ENCODE measurements around the gene SLC6A18.
"Not testable (repeated sequence)": the region's sequence is repeated elsewhere in the genome, so short reads cannot be mapped to it uniquely, and the experiment has no call there.

SLC6A18 gene

DNA sequence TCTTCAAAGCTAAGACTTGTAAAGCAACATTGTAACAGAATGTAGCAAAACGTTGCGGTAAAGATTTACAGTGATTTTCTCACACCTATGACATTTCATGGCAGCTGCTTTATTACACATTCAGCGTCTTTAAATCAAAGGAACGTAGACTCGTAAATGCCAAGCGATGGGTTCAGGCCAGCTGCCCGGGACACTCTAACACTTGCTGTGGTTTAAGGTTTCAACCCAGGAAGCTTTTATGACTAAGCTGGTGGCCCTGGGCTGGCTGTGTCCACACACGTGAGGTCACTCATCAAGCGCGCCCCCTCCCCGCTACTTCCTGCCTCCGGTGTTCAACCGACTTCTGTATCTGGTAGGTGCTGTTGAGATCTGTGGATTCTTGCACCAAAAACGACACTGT is 2.5 kb downstream of the SLC6A18 start:
- H3K4me3 ChIP-seq (ENCODE audit: low read depth, low read length): no peak overlapping the region
- TF ChIP-seq, protein P1, sequence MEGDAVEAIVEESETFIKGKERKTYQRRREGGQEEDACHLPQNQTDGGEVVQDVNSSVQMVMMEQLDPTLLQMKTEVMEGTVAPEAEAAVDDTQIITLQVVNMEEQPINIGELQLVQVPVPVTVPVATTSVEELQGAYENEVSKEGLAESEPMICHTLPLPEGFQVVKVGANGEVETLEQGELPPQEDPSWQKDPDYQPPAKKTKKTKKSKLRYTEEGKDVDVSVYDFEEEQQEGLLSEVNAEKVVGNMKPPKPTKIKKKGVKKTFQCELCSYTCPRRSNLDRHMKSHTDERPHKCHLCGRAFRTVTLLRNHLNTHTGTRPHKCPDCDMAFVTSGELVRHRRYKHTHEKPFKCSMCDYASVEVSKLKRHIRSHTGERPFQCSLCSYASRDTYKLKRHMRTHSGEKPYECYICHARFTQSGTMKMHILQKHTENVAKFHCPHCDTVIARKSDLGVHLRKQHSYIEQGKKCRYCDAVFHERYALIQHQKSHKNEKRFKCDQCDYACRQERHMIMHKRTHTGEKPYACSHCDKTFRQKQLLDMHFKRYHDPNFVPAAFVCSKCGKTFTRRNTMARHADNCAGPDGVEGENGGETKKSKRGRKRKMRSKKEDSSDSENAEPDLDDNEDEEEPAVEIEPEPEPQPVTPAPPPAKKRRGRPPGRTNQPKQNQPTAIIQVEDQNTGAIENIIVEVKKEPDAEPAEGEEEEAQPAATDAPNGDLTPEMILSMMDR (IDR thresholded peaks at IDR 0.05; ENCODE audit: borderline replicate concordance, insufficient read depth, low read depth, low read length): no peak

DNA sequence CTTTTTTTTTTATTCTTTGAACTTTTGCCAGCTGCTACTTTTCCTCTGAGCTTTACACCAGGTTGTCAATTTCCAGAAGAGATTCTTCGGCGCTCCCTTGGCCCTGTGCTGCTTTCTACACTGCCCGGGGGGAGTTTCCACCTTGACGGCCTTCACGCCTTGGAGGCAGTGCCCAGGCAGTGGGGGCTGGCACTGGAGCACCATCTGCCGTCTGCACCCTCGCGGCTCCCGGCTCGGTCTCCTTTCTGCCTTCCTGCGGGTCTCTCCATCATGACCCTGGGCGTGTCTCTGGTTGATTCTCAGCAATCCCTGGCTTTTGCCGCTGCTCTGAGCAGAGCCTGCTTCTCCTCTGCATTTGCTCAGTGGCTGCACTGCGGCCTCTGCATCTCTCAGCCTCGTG is 2.9 kb downstream of the SLC6A18 start:
- TF ChIP-seq, protein P1 (IDR thresholded peaks at IDR 0.05; ENCODE audit: borderline replicate concordance, insufficient read depth, low read depth, low read length): no peak
- H3K4me3 ChIP-seq (ENCODE audit: low read depth, low read length): no peak overlapping the region

- H3K4me3 ChIP-seq (ENCODE audit: low read depth, low read length): not testable (repeated sequence)
Measured at GRCh38 chr5:1229023-1229422, 3.8 kb downstream of the SLC6A18 start.

DNA sequence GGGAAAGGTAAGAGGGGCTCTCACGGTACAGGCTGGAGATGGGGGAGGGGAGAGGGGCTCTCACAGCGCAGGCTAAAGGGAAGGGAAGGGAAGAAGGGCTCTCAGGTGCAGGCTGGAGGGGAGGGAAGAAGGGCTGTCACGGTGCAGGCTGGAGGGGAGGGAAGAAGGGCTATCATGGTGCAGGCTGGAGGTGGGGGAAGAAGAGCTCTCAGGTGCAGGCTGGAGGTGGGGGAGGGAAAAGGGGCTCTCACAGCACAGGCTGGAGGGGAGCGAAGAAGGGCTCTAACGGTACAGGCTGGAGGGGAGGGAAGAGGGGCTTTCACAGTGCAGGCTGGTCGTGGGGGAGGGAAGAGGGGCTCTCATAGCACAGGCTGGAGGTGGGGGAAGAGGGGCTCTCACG is 4.6 kb downstream of the SLC6A18 start:
- TF ChIP-seq, protein P1 (IDR thresholded peaks at IDR 0.05; ENCODE audit: borderline replicate concordance, insufficient read depth, low read depth, low read length): no peak
- H3K4me3 ChIP-seq (ENCODE audit: low read depth, low read length): no peak overlapping the region

GRCh38 chr5:1230551-1230950 is 5.4 kb downstream of the SLC6A18 start:
- no peak overlapping the region for H3K4me3 ChIP-seq (ENCODE audit: low read depth, low read length)
- TF ChIP-seq, protein P1 (IDR thresholded peaks at IDR 0.05; ENCODE audit: borderline replicate concordance, insufficient read depth, low read depth, low read length): no peak

DNA sequence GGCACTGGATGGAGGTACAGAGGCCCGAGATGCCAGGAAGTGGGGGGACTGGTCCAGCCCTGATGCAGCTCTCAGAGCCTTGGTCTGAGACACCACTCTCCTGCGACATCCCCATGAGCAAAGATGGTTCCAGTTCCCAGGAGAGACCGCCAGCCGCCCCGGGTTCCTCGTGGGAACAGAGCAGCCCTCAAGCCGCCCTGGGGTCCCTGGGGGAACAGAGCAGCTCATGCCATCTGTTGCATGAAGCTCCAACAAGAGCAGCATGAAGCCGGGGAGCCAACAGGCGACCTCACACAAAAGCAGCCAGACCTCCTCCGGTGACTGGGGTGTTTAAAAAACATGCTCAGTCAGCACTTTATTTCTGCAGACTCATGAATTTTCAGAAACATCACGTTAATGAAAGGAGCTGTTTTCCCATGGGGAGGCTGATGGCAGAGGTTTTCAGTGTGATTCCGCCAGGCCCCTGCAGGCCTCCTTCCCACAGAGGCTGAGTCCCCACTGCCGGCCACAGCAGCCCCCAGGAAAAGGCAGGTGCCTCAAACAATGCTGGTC is 6.2 kb downstream of the SLC6A18 start:
- TF ChIP-seq, protein P1 (IDR thresholded peaks at IDR 0.05; ENCODE audit: borderline replicate concordance, insufficient read depth, low read depth, low read length): no peak
- H3K4me3 ChIP-seq (ENCODE audit: low read depth, low read length): no peak overlapping the region

DNA sequence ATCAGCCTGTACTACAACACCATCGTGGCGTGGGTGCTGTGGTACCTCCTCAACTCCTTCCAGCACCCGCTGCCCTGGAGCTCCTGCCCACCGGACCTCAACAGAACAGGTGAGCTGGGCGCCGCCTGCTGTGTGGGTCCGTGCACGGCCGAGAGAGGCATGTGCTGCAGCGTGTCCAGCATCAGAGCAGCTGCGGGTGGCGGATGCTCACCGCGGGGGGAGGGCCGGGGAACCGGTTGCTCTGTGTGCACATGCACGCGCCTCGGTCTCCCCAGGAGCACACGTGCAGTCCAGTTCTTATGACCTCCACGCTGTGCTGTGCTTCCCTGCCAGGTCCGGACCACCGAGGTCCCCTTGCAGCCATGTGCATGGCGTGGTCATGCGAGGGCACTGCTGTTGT is 7.6 kb downstream of the SLC6A18 start:
- H3K4me3 ChIP-seq (ENCODE audit: low read depth, low read length): no peak overlapping the region
- TF ChIP-seq, protein P1 (IDR thresholded peaks at IDR 0.05; ENCODE audit: borderline replicate concordance, insufficient read depth, low read depth, low read length): no peak

DNA sequence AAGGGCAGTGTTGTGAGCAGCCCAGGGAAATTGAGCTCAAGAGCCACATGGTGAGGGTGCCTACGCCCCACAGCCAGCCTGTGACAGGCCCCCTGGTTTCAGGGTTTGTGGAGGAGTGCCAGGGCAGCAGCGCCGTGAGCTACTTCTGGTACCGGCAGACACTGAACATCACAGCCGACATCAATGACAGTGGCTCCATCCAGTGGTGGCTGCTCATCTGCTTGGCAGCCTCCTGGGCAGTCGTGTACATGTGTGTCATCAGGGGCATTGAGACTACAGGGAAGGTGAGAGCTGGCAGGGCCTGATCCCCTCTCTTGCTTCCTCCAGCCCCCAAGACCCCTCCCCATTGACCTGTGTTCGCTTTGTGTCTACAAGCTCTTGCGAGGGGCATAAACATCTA is 10.2 kb downstream of the SLC6A18 start:
- TF ChIP-seq, protein P1 (IDR thresholded peaks at IDR 0.05; ENCODE audit: borderline replicate concordance, insufficient read depth, low read depth, low read length): no peak
- H3K4me3 ChIP-seq (ENCODE audit: low read depth, low read length): no peak overlapping the region

Measured in GM12875 (cell line).